A673 (cell line): Measurements from ENCODE around the gene SOX6.

ENCODE experiments used
- EZH2 ChIP-seq: fragments of 200-600 bp; sonication (generic); IDR thresholded peaks from 2 replicates; pipeline ENCODE4 v1.6.1; 2017; ENCODE audit warnings: borderline replicate concordance, low read depth, mild to moderate bottlenecking, mixed read lengths, antibody characterized with exemption, low read length; ENCODE audit not compliant: poor library complexity, severe bottlenecking
- TF ChIP-seq, protein P1 (sequence below): fragments of 300-800, 200-600 bp; sonication (generic); conservative IDR thresholded peaks from 2 replicates; pipeline ENCODE4 v1.5.1; 2017; ENCODE audit warnings: low read depth, mild to moderate bottlenecking, antibody characterized with exemption, low read length, moderate library complexity, mixed read lengths

DNA sequence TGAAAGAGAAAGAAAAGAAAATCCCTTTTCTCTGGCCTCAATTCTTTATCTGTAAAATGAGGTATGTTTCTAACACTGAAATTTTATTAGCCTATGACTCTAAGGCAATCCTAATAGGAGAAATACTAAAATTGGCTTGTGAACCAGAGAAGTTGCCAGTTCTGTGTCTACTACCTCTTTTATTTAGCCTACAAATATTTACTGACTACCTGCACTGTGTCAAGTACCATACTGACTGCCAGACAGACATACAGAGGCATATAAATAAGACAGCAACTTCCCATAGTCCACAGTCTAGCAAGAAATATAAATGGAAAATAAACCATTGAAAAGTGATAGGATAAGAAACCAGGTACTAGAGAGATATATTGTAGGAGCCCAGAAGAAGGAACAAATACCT, 2.4 kb upstream of the SOX6 start:
- TF ChIP-seq, protein P1, sequence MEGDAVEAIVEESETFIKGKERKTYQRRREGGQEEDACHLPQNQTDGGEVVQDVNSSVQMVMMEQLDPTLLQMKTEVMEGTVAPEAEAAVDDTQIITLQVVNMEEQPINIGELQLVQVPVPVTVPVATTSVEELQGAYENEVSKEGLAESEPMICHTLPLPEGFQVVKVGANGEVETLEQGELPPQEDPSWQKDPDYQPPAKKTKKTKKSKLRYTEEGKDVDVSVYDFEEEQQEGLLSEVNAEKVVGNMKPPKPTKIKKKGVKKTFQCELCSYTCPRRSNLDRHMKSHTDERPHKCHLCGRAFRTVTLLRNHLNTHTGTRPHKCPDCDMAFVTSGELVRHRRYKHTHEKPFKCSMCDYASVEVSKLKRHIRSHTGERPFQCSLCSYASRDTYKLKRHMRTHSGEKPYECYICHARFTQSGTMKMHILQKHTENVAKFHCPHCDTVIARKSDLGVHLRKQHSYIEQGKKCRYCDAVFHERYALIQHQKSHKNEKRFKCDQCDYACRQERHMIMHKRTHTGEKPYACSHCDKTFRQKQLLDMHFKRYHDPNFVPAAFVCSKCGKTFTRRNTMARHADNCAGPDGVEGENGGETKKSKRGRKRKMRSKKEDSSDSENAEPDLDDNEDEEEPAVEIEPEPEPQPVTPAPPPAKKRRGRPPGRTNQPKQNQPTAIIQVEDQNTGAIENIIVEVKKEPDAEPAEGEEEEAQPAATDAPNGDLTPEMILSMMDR = no peak
- no peak for TF ChIP-seq EZH2
